HG03103 (cell line): ENCODE results near the gene FAS.

ENCODE experiments used
- ATAC-seq: cut with Tn5 transposase; IDR thresholded peaks from one replicate; pipeline ENCODE4 v1.9.1; 2021; ENCODE audit warnings: low read depth; ENCODE audit not compliant: unreplicated experiment

The FAS gene

DNA sequence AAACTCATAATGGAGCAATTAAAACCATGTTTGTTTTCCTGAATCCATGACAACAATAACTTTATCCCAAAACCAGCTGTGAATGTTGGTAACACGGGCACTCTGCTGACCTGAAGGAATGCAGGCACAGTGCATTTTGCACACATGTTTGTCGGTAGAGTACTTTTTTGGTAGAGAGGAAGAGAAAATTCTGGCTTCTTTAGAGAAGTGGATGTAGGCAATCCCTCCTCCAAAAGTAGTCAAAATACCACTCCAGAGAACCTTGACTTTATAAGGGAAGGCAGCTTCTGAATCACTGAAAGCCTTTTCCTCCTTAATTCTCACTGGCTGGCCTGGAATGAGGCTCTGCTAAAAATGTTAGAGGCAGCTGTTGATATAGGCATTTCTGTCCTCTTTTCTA, 22.2 kb upstream of the FAS start:
- ATAC-seq, result no peak

DNA sequence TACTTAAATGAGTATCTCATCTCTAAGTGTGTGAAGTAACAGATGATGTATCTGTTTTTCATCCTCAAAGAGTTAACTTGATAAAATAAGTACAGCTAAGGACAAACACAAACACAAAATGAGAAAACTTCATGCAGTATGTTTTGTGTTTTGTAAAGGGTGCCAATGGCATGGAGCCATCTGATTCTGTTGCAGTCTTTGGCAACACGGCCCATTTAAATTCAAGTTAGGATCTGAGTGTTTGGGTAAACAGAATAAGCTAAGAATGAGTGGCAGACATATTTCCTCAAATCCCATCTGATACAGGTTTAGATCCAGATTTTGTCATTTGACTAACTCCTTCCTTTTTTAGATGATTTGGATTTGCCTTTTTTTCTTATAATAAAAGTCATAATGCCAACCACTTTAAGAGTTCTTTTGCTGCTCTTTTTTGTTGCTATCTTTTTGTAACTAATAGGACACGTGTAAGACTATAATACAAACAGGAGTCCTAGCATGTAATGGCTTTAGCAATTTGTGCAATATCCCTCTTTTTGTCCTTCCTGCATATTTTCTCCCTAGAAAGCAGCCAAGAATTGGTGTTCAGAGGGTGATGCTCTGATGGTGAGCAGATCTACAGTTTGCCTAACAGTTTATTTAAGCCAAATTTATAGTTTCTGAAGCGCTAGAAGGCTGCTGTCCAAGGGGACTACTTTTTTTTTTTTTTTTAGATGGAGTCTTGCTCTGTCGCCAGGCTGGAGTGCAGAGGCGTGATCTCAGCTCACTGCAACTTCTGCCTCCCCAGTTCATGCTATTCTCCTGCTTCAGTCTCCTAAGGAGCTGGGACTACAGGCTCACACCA, 19.2 kb upstream of the FAS start:
- no peak for ATAC-seq

DNA sequence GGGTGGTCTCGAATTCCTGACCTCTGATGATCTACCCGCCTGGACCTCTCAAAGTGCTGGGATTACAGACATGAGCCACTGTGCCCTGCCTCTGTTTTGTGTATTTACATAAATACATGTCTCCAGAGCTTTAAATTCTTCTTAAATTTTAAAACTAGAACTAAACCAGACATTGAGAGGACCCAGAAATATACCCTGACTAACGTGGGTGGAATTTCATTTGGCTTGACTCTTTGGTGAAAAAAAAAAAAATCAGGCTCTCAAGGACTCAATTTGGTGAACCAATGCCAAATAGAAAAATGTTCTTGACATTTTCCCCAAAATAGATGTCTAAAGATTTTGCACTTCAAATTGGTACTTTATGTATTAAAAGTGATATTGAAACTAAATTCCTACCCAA, 16.6 kb upstream of the FAS start:
- ATAC-seq, result no peak

DNA sequence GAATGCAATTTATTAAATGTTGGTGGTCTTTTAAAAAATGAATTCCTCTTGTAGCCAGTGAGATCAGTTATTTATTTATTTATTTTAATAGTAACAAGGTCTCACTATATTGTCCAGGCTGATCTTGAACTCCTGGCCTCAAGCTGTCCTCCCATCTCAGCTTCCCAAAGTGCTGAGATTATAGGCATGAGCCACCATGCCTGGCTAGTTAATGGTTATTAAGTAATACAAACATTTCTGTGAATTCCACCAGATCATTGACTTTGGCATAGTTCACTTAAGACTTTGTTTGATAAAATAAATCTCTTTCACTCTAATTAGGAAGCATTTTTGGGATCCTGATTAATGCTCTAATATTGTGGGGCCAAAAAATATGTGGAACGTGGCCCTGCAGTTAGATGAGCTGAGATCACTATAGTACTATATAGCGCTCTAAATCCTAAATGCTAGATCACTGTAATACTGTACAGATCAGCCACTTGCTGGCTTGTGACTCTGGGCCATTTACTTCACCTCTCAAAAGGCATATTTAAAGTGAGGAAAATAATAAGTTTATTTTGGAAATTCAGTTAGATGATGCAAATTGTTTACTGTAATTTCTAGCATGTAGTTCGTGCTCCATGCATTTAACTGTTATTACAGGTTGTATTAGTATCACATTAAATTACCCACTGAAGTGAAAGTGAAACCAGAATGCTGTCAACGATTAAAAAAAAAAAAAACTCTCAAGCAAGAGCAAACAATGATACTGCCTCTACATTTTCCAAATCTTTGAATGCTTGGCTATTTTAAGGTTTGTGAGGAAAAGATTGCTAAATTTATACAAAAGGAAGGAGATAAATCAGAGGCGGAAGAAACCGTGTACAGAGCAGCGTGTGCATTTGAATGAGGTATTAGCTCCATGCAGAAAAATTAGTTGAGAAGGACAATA, 15.9 kb upstream of the FAS start:
- no peak for ATAC-seq

DNA sequence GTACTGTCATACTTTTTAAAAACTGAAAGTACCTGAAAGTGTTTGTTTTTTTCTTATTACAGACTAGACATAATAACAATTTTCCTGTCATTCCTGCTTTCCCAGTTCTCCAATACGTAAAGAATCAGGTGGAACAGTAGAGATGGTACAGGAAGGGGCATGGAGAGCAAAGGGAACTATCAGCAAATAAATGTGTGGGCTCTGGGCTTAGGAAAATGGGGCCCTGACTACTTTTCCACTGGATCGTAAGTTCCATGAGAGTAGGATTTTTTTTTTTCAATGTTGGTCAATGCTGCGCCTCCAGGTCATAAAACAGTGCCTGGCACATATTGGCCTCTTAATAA, 15.2 kb upstream of the FAS start:
- ATAC-seq, result no peak

DNA sequence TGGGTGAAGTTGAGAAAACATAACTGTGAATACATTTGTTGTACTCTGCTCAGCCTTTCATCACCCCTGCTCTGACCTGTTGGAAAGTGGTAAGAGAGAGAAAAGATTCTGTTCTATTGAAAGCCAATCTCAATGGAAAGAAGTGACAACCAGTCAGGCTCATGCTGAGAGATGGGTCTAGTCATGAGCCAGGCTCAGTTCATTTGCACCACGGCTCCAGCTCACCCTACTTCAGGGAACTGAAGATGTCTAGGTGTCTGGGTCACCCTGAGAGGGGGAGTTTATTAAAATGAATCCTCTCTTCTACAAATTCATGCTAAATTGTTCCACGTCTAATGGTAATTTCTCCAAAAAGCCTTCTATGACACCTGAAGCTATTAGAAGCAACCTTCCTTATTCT, 12.1 kb upstream of the FAS start:
- no peak for ATAC-seq

DNA sequence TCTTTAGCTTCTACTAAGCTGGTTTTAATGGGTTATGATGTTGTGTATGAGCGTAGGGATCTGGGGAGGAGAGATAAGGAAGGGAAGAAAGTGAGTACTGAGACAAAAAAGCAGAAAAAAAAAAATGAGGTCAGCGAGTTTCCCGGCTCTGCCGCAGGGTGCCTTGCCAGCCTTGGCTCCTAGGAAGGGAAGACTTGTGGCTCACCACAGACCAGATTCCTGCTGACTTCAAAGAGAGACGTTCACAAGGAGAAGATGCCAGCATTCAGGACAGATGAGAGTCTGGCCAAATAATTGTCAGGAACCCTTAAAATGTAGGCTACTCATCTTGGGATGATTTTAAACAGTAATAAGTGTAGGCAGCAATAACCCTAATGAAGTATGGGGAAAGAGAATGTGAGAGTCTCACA, 11.4 kb upstream of the FAS start:
- ATAC-seq, result no peak

DNA sequence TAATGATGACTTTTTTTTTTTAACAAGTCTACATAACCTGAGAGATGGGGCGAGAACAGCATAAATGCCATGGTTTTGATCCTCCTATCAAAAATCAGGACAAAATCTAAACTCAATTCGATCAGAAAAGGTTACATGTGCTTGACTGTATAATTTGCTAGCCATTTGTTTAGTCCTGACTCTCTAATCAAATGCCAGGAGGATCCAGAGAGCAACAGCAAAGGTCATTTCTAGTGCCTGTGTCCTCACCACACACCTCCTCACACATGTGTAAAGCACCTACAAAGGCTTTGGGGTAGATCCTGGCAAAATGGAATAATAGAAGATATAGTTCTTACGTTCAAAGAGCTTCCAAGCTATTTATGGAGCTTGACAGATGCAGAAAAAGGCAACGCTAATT, 11.0 kb upstream of the FAS start:
- no peak for ATAC-seq

DNA sequence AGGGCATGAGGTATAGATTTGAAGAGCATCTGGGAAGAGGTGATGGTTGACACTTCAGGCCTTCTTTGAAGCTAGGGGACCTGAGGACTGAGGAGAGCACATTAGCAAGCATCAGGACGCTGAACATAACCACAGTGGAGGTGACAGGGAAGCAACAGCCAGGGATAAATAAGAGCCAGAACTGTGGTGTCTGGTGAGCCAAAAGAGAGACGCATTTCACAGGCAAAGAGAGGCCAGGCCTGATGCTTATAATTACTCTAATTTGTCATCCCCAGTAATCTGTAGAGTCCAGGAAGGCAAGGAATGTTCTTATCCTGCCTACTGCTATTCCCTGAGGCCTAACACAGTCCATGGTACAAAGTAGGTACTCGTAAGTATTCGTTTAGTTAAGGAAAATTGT, 10.4 kb upstream of the FAS start:
- no peak for ATAC-seq

DNA sequence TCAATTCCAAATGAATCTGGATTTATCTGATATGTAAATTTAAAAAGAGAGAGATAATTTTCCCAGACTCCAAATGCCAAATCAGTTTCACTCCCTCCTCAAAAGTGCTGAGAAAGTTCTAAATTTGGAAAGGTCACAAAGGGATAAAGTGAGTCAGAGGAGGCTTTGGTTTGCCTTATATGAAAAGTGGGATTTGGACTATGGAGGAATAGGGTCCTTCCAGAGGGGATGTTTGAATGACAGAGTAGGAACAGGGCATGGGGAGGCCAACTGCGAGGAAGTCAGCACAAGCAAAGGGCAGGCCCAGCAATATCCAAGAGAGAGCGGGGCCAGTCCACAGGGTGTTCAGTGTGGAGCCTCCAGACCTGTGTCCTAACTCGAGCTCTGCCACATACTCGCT, 9.8 kb upstream of the FAS start:
- no peak for ATAC-seq

DNA sequence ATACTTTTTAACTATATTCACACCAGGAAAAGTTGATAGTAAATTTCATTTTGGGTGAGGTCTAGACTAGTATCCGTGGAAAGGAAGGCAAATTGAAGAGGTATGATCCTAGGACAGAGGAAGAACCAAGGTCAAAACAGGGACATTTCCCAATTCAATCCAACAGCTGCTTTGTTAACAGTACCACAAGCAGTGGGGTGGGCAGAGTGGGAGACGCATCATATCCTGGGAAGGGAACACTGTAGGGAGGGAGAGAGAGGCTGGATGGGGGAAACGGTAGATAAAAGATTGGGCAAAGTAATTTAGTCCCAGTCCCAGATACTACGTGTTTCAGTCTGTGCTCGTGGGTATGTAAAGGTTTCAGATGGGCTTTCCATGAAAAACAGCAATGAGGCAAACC, 9.2 kb upstream of the FAS start:
- no peak for ATAC-seq

DNA sequence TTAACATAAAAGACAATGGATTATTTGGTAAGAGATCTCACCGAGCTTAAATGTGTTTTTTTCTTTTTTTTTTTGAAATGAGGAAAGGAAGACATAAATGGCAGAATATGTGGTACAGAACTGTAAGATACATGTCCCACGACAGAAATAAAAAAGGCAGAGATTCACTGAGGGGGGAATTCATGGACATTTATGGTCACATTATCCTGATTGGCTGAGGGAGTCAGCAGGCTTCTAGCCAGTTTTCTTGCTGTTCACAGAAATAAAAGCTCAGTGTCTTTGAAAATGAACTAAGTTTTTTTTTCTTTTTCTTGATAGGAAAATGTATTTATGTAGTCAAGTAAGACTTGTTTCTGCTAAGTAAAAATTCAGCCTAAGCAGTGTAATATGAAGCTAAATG, 8.2 kb upstream of the FAS start:
- no peak for ATAC-seq

DNA sequence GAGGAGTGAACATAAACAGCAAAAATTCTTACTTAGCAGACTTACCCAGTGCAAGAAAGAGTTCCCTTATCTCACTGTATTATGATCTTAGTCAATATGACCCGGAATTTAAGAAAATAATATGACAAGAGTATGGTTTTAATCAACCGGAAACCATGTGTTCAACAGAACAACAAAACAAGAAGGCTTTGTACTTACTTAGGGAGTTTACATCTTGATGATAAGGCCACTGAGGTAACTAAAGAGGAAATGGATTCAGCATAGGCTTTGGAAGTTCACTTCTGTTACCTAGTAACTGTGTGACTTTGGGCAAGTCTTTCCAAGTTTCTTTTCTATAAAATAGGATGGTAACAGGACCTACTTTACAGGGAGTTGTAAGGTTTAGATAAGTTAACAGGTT, 7.4 kb upstream of the FAS start:
- no peak for ATAC-seq

DNA sequence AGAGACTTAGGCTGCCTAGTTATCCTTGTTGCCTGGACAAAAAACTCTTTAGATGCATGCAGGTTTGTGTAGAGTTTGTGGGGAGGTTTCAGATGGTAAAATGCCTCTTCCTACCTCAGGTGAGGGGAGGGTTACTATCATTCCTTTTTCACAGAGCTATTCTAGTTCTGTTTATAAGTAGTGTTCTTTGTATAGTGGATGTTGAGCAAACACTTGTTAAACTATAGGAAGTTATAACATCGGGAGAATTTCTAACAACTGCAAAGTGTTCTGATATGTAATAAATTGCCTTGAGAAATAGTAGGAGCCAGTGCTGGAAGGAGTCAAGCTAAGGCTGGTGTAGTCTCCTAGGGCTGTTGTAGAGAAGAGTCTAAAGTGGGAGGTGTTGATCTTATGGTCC, 6.7 kb upstream of the FAS start:
- no peak for ATAC-seq

DNA sequence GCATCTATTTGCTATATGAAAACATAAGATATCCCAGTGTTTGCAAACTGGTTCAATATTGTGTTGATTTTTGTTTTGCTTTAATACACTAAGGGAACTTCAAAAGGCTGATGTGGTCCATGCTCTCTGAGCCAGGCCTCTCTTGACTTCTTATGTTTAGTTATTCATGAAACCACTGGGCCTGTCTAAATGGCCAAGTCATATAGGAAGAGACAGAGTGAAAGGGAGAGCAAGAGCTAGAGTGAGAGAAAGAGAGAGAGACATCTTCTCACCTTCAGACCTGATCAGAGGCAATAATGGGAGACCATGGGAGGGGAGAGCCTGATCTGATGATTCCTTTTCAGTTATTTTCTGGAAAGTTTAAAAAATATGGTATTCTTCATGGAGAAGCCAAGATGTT, 6.1 kb upstream of the FAS start:
- ATAC-seq, result no peak

DNA sequence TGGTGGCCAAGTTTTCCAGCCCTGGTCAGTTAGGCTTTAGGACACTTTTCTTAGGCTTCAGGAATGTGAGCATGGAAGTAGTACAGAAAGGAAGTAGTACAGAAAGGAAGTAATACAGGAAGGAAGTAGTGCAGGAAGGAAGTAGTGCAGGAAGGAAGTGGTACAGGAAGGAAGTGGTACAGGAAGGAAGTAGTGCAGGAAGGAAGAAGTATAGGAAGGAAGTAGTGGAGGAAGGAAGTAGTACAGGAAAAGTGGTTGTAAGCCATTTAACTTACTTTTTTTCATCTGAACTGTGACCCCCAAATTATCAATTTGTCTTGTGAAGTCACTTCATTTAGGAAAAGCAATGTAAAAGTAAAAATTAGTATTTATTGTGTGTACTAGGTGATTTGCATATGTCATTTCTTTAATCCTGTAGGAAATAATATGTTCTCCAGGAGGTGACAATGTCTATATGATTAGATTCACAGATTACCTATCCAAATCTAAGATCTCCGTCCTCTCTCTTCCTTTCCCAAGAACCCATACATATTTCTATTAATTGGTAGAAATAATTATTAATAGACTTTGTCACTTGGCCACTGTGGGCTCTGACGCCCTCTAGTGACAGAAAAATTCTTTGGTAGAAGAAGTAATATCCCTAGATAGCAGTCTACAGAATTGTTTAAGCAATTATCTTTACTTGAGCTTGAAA, 3.9 kb upstream of the FAS start:
- no peak for ATAC-seq

DNA sequence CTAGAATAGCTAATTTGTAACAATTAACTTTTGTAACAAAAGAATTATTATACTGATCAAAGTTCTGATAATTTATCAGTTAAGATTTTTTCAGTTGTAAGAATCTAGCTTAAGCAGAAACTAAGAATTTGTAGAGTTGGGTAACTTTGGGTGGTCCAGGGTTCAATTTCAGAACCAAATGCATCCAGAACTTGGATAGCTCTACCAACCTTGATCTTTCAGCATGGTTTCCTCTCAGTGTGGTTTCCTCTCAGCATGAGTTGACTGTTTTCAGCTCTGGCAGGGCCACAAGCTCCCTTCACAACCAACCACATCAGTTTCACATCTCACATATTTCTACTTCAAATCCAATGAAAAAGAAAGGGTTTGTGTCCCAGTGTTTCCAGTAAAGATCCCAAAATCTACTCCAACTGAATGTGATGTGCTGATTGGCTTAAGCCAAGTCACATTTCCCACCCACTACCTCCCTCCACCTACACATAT, 3.3 kb upstream of the FAS start:
- ATAC-seq, result no peak

DNA sequence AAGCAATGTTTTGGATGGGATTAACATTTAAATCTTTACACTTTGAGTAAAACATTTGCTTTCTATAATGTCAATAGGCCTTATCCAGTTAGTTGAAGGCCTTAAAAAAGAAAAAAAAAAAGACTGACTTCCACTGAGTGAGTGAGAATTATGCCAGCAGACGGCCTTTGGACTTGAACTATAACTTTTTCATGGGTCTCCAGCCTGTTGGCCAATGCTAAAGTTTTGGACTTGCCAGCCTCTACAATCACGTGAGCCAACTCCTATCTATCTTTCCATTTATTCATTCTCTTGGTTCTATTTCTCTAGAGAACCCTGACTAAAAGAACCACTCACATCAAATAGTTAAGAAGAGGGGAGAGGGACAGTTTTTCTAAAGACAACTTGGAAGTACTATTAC, 2.8 kb upstream of the FAS start:
- no peak for ATAC-seq

DNA sequence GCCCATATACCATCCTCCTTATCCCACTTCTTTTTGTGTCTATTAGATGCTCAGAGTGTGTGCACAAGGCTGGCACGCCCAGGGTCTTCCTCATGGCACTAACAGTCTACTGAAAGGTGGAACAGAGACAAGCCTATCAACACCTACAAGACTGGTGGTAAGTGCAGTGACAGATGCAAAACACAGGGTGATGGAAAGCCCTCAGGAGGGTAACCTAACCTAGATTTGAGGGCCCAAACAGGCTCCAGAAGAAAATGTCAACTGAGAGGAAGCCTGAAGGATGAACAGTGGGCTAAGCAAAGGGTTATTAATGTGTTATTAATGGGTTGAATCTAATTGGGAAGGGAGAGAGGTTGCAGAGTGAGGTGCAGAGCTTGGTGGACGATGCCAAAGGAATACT, 1.2 kb upstream of the FAS start:
- ATAC-seq, result no peak

DNA sequence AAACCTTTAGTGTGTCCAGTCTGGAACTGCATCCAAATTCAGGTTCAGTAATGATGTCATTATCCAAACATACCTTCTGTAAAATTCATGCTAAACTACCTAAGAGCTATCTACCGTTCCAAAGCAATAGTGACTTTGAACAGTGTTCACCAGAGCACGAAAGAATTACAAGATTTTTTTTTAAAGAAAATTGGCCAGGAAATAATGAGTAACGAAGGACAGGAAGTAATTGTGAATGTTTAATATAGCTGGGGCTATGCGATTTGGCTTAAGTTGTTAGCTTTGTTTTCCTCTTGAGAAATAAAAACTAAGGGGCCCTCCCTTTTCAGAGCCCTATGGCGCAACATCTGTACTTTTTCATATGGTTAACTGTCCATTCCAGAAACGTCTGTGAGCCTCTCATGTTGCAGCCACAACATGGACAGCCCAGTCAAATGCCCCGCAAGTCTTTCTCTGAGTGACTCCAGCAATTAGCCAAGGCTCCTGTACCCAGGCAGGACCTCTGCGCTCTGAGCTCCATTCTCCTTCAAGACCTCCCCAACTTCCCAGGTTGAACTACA, 694 bp upstream of the FAS start:
- ATAC-seq, result peak; percentile 1
